Anterior cingulate cortex (tissue), 58 donors: ENCODE data around the gene SPTBN2.

ENCODE experiments used
- DNase-seq, 58 donors: peaks; one replicate each; lab custom pipeline; 2025; lab: John Stamatoyannopoulos, UW

SPTBN2 gene

GRCh38 chr11:66728693-66729385 is at the start of gene SPTBN2:
SPTBN2 (minus strand) TSS chr11:66729216; CDS start chr11:66721240, 7,976 bp downstream.
- peak in 21 of 58 donors; percentile 19 to 72 (median 42) for DNase-seq

- DNase-seq, result no peak
Observed at GRCh38 chr11:66768818-66769217, 39.8 kb upstream of the SPTBN2 start.

GRCh38 chr11:66768088-66768521 is 39.1 kb upstream of the SPTBN2 start:
- no peak for DNase-seq

- DNase-seq, result no peak
Observed at GRCh38 chr11:66767666-66768065, 38.6 kb upstream of the SPTBN2 start.

GRCh38 chr11:66766681-66767080 is 37.7 kb upstream of the SPTBN2 start:
- DNase-seq, result no peak

GRCh38 chr11:66762088-66762487 is 33.1 kb upstream of the SPTBN2 start:
- DNase-seq, result no peak

- no peak for DNase-seq
Observed at GRCh38 chr11:66752148-66752547, 23.1 kb upstream of the SPTBN2 start.

GRCh38 chr11:66749091-66749490 is 20.1 kb upstream of the SPTBN2 start:
- no peak for DNase-seq

- no peak for DNase-seq
Observed at GRCh38 chr11:66747480-66747879, 18.5 kb upstream of the SPTBN2 start.

- DNase-seq, result peak in 7 of 58 donors; percentile 7 to 40 (median 32)
Observed at GRCh38 chr11:66745356-66746235, 16.6 kb upstream of the SPTBN2 start.

GRCh38 chr11:66744485-66745355 is 15.7 kb upstream of the SPTBN2 start:
- DNase-seq, result peak in 57 of 58 donors; percentile 34 to 90 (median 78)

- no peak for DNase-seq
Observed at GRCh38 chr11:66743271-66743968, 14.4 kb upstream of the SPTBN2 start.

- no peak for DNase-seq
Observed at GRCh38 chr11:66741153-66741552, 12.1 kb upstream of the SPTBN2 start.

- DNase-seq, result no peak
Observed at GRCh38 chr11:66739983-66740382, 11.0 kb upstream of the SPTBN2 start.

GRCh38 chr11:66734215-66734614 is 5.2 kb upstream of the SPTBN2 start:
- no peak for DNase-seq

GRCh38 chr11:66729447-66729846 is 431 bp upstream of the SPTBN2 start:
- DNase-seq, result no peak

- peak in 1 of 58 donors; percentile 33 for DNase-seq
Observed at GRCh38 chr11:66728038-66728692, 851 bp downstream of the SPTBN2 start.

- peak in 25 of 58 donors; percentile 22 to 69 (median 40) for DNase-seq
Observed at GRCh38 chr11:66727282-66728037, 1.6 kb downstream of the SPTBN2 start.

- DNase-seq, result peak in 1 of 58 donors; percentile 23
Observed at GRCh38 chr11:66725647-66726046, 3.4 kb downstream of the SPTBN2 start.
